ENCODE results near the gene CDK15. TPM values are rescaled to one million over a fixed set of nuclear protein-coding genes. Genes with fewer than 3 reads are reported as not detected.

CDK15 gene
- total and polyA plus RNA-seq, 4 donors = 0.22 to 0.55 (median 0.40) TPM

GRCh38 chr2:201909961-201910361 lies 103.6 kb downstream of the CDK15 start:
- 76% methylated on average over 4 of the region's 4 CpGs for WGBS (ENCODE audit: insufficient coverage)
- no peak overlapping the region for H3K4me3 ChIP-seq (ENCODE audit: low read depth, low read length)
- no peak for DNase-seq (ENCODE audit: low read depth in 4 of 6, low spot score in 6 of 6)

DNA sequence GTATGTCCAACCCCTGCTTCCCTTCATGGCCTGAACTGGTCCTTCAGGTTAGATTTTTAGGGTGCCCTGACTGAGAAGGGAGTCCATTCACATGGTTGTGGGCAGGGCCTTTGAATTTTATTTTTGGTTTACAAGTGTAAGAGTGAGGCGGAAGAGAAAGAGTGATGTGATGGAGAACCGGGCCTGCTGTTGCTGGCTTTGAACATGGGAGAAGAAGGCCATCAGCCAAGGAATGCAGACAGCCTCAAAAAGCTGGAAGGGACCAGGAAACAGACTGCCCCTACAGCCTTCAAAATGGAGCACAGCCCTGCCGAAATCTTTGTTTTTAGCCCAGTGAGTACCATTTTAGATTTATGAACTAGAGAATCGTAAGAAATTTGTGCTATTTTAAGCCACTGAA lies 105.0 kb downstream of the CDK15 start:
- no peak for DNase-seq (ENCODE audit: low read depth in 4 of 6, low spot score in 6 of 6)
- no peaks in the 10 kb centered on the region for H3K36me3 ChIP-seq (ENCODE audit: control insufficient read depth, insufficient read depth, low read length)
- 76% methylated on average over 2 of the region's 4 CpGs for WGBS (ENCODE audit: insufficient coverage)
- no peak overlapping the region for H3K27ac ChIP-seq (ENCODE audit: low read depth, low read length)
- H3K4me1 ChIP-seq (ENCODE audit: control insufficient read depth, insufficient read depth, low read length) = peaks cover 3% of the 10 kb centered on the region
- no peaks in the 10 kb centered on the region for H3K9me3 ChIP-seq (ENCODE audit: control insufficient read depth, insufficient read depth, low read length)
- H3K27me3 ChIP-seq (ENCODE audit: control insufficient read depth, insufficient read depth, low read length) = no peaks in the 10 kb centered on the region
- H3K4me3 ChIP-seq (ENCODE audit: low read depth, low read length) = no peak overlapping the region

More at GRCh38 chr2:201909961-201910361, 103.6 kb downstream of the CDK15 start:
- Histone ChIP-seq H3K36me3 (ENCODE audit: control insufficient read depth, insufficient read depth, low read length) (no peaks in the 10 kb centered on the region), H3K27ac (ENCODE audit: low read depth, low read length) (no peak overlapping the region), H3K9me3 (ENCODE audit: control insufficient read depth, insufficient read depth, low read length) (no peaks in the 10 kb centered on the region), H3K27me3 (ENCODE audit: control insufficient read depth, insufficient read depth, low read length) (peaks cover 3% of the 10 kb centered on the region), H3K4me1 (ENCODE audit: control insufficient read depth, insufficient read depth, low read length) (peaks cover 3% of the 10 kb centered on the region)

GRCh38 chr2:201913201-201913600 lies 106.9 kb downstream of the CDK15 start:
- Histone ChIP-seq H3K27ac (ENCODE audit: low read depth, low read length) (no peak overlapping the region), H3K9me3 (ENCODE audit: control insufficient read depth, insufficient read depth, low read length) (no peaks in the 10 kb centered on the region), H3K36me3 (ENCODE audit: control insufficient read depth, insufficient read depth, low read length) (no peaks in the 10 kb centered on the region), H3K4me1 (ENCODE audit: control insufficient read depth, insufficient read depth, low read length) (no peaks in the 10 kb centered on the region), H3K27me3 (ENCODE audit: control insufficient read depth, insufficient read depth, low read length) (no peaks in the 10 kb centered on the region), H3K4me3 (ENCODE audit: low read depth, low read length) (no peak overlapping the region)
- WGBS (ENCODE audit: insufficient coverage) = 39% methylated on average over 3 of the region's 4 CpGs
- peak in 1 of 6 donors; percentile 64 for DNase-seq (ENCODE audit: low read depth in 4 of 6, low spot score in 6 of 6)

DNA sequence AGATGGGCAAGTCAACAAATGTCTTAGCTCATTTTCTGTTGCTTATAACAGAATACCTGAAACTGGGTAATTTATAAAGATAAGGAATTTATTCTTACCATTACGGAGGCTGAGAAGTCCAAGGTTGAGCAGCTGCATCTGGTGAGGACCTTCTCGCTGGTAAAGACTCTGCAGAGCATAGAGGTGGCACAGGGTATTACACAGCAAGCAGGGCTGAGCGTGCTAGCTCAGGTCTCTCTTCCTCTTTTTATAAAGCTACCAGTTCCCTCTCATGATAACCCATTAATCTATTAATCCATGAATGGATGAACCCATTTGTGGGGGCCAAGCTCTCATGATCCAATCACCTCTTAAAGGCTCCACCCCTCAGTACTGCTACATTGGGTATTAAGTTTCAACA lies 109.1 kb downstream of the CDK15 start:
- 100% methylated on average over 2 of the region's 3 CpGs for WGBS (ENCODE audit: insufficient coverage)
- Histone ChIP-seq H3K27me3 (ENCODE audit: control insufficient read depth, insufficient read depth, low read length) (no peaks in the 10 kb centered on the region), H3K4me1 (ENCODE audit: control insufficient read depth, insufficient read depth, low read length) (no peaks in the 10 kb centered on the region), H3K27ac (ENCODE audit: low read depth, low read length) (no peak overlapping the region), H3K4me3 (ENCODE audit: low read depth, low read length) (no peak overlapping the region), H3K9me3 (ENCODE audit: control insufficient read depth, insufficient read depth, low read length) (no peaks in the 10 kb centered on the region), H3K36me3 (ENCODE audit: control insufficient read depth, insufficient read depth, low read length) (no peaks in the 10 kb centered on the region)
- no peak for DNase-seq (ENCODE audit: low read depth in 4 of 6, low spot score in 6 of 6)

DNA sequence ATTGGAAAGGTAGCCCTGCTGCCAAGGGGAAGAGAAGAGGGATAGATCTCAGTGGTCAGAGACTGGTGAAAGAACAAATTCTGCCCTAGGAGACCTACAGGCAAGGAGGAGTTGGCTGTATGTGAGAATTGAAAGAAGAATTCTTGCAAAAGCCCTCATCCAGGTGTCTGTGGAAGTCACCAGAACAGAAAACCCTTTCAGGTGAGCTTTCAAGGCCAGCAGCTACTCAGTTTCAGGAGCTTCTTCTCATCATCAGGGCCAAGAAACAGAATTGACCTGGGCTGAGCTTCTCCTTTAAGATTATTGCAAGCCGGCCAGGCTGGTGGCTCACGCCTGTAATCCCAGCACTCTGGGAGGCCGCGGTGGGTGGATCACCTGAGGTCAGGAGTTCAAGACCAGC lies 110.2 kb downstream of the CDK15 start:
- Histone ChIP-seq H3K4me1 (ENCODE audit: control insufficient read depth, insufficient read depth, low read length) (no peaks in the 10 kb centered on the region), H3K4me3 (ENCODE audit: low read depth, low read length) (no peak overlapping the region), H3K9me3 (ENCODE audit: control insufficient read depth, insufficient read depth, low read length) (no peaks in the 10 kb centered on the region), H3K36me3 (ENCODE audit: control insufficient read depth, insufficient read depth, low read length) (no peaks in the 10 kb centered on the region), H3K27me3 (ENCODE audit: control insufficient read depth, insufficient read depth, low read length) (no peaks in the 10 kb centered on the region), H3K27ac (ENCODE audit: low read depth, low read length) (no peak overlapping the region)
- DNase-seq (ENCODE audit: low read depth in 4 of 6, low spot score in 6 of 6) = no peak
- 96% methylated on average over 4 of the region's 4 CpGs for WGBS (ENCODE audit: insufficient coverage)

- peaks cover 4% of the 10 kb centered on the region for H3K4me1 ChIP-seq (ENCODE audit: control insufficient read depth, insufficient read depth, low read length)
- H3K36me3 ChIP-seq (ENCODE audit: control insufficient read depth, insufficient read depth, low read length) = no peaks in the 10 kb centered on the region
- 78% methylated on average over 10 of the region's 10 CpGs for WGBS (ENCODE audit: insufficient coverage)
- no peaks in the 10 kb centered on the region for H3K27me3 ChIP-seq (ENCODE audit: control insufficient read depth, insufficient read depth, low read length)
- H3K4me3 ChIP-seq (ENCODE audit: low read depth, low read length) = no peak overlapping the region
- DNase-seq (ENCODE audit: low read depth in 4 of 6, low spot score in 6 of 6) = no peak
- H3K9me3 ChIP-seq (ENCODE audit: control insufficient read depth, insufficient read depth, low read length) = no peaks in the 10 kb centered on the region
- no peak overlapping the region for H3K27ac ChIP-seq (ENCODE audit: low read depth, low read length)
Observed at GRCh38 chr2:201918616-201919307, 112.4 kb downstream of the CDK15 start.

GRCh38 chr2:201919308-201919634 lies 112.9 kb downstream of the CDK15 start:
- Histone ChIP-seq H3K4me3 (ENCODE audit: low read depth, low read length) (no peak overlapping the region), H3K4me1 (ENCODE audit: control insufficient read depth, insufficient read depth, low read length) (peaks cover 4% of the 10 kb centered on the region), H3K27me3 (ENCODE audit: control insufficient read depth, insufficient read depth, low read length) (no peaks in the 10 kb centered on the region), H3K36me3 (ENCODE audit: control insufficient read depth, insufficient read depth, low read length) (no peaks in the 10 kb centered on the region), H3K9me3 (ENCODE audit: control insufficient read depth, insufficient read depth, low read length) (no peaks in the 10 kb centered on the region), H3K27ac (ENCODE audit: low read depth, low read length) (no peak overlapping the region)
- DNase-seq (ENCODE audit: low read depth in 4 of 6, low spot score in 6 of 6) = no peak
- WGBS (ENCODE audit: insufficient coverage) = 100% methylated on average over 1 of the region's 6 CpGs

DNA sequence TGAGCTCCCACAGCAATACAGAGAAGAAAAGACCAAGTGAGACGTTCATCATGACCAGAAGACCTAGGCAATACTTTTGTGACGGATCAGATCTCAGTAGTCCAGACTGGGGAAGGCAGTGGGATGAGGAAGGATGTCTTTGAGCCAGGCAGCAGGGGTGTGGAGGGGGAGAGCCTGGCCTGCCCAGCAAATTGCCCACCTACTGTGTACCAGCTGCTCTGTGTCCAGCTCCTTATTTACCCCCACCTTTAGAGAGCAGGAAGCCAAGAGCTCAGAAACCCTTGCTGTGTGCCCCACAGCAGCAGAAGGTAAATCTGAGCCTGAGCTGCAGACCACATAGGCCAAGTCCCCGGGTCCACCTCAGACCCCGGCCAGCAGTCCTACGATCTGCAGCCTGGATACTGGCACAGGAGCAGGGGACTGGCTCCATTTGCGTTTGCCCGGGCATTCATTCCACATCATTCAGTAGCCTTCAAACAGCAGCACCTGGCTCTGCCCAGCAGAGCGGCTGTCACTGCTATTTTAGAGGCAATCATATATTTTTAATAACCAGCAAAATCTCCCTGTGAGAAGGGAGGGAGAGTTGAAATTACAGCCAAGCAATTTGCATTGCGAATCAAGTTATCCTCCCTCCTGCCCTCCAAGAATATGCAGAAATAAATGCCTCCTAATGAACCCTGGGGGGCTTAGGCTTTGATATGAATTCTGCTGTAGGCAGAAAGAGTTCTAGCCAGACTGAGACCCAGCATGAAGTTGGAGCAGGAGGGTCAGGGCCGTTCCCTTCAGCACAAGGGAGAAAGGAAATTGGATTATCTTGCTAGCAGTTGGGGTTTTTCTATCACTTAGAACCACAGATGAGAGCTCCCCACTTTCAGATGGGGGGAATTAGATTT lies 117.3 kb downstream of the CDK15 start:
- Histone ChIP-seq H3K4me1 (ENCODE audit: control insufficient read depth, insufficient read depth, low read length) (peaks cover 4% of the 10 kb centered on the region), H3K4me3 (ENCODE audit: low read depth, low read length) (no peak overlapping the region), H3K9me3 (ENCODE audit: control insufficient read depth, insufficient read depth, low read length) (no peaks in the 10 kb centered on the region), H3K36me3 (ENCODE audit: control insufficient read depth, insufficient read depth, low read length) (no peaks in the 10 kb centered on the region), H3K27ac (ENCODE audit: low read depth, low read length) (no peak overlapping the region), H3K27me3 (ENCODE audit: control insufficient read depth, insufficient read depth, low read length) (no peaks in the 10 kb centered on the region)
- DNase-seq (ENCODE audit: low read depth in 4 of 6, low spot score in 6 of 6) = peak in 1 of 6 donors; percentile 54
- 45% methylated on average over 7 of the region's 10 CpGs for WGBS (ENCODE audit: insufficient coverage)

GRCh38 chr2:201924453-201924852 lies 118.1 kb downstream of the CDK15 start:
- no peak overlapping the region for H3K27ac ChIP-seq (ENCODE audit: low read depth, low read length)

DNA sequence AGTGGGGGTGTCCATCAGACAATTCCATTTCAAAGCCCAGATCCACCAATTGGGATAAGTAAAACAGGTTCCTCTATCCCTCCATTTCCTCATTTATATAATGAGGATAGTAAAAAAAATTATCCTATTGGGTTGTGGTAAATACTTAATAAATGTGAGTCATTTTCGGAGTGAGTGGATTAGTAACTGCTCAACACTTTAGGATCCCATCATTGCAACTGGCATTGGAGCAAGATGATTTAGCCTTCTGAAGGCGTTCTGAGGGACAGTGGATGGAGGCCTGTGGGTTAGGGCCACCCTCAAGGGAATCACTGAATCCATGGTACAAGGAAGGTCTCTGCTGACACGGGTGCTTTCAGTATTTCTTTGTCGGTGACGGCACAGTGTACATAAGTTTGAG lies 118.7 kb downstream of the CDK15 start:
- WGBS (ENCODE audit: insufficient coverage) = 80% methylated on average over 1 of the region's 5 CpGs
- no peak overlapping the region for H3K4me3 ChIP-seq (ENCODE audit: low read depth, low read length)
- peaks cover 4% of the 10 kb centered on the region for H3K4me1 ChIP-seq (ENCODE audit: control insufficient read depth, insufficient read depth, low read length)
- no peak for DNase-seq (ENCODE audit: low read depth in 4 of 6, low spot score in 6 of 6)
- H3K36me3 ChIP-seq (ENCODE audit: control insufficient read depth, insufficient read depth, low read length) = no peaks in the 10 kb centered on the region
- H3K27me3 ChIP-seq (ENCODE audit: control insufficient read depth, insufficient read depth, low read length) = no peaks in the 10 kb centered on the region
- H3K9me3 ChIP-seq (ENCODE audit: control insufficient read depth, insufficient read depth, low read length) = no peaks in the 10 kb centered on the region
- H3K27ac ChIP-seq (ENCODE audit: low read depth, low read length) = no peak overlapping the region

More at GRCh38 chr2:201924453-201924852, 118.1 kb downstream of the CDK15 start:
- Histone ChIP-seq H3K9me3 (ENCODE audit: control insufficient read depth, insufficient read depth, low read length) (no peaks in the 10 kb centered on the region), H3K27me3 (ENCODE audit: control insufficient read depth, insufficient read depth, low read length) (no peaks in the 10 kb centered on the region), H3K4me3 (ENCODE audit: low read depth, low read length) (no peak overlapping the region), H3K4me1 (ENCODE audit: control insufficient read depth, insufficient read depth, low read length) (peaks cover 4% of the 10 kb centered on the region), H3K36me3 (ENCODE audit: control insufficient read depth, insufficient read depth, low read length) (no peaks in the 10 kb centered on the region)
- 100% methylated on average over 2 of the region's 5 CpGs for WGBS (ENCODE audit: insufficient coverage)
- DNase-seq (ENCODE audit: low read depth in 4 of 6, low spot score in 6 of 6) = no peak

Data from spinal cord (tissue), 10 donors.